K562 (cell line): ENCODE data around the gene HNRNPLL. TPM values are rescaled to one million over a fixed set of nuclear protein-coding genes. Genes with fewer than 3 reads are reported as not detected.

ENCODE experiments used
- BRD9 ChIP-seq: fragments of 450-650 bp; IDR thresholded peaks from 2 replicates; pipeline ENCODE4 v1.6.1; 2018; ENCODE audit warnings: low read depth; ENCODE audit not compliant: partially characterized antibody
- SMC3 ChIP-seq: conservative IDR thresholded peaks from 2 replicates; pipeline ENCODE4 v1.6.1; 2011; ENCODE audit warnings: low read depth, low read length, improper control_type of control experiment; ENCODE audit not compliant: insufficient read depth
- SRSF3 ChIP-seq: fragments of 200-400 bp; formaldehyde crosslinking; IDR thresholded peaks from 2 replicates; pipeline ENCODE4 v1.6.1; 2016; ENCODE audit warnings: mild to moderate bottlenecking, low read length, moderate library complexity; ENCODE audit not compliant: insufficient read depth
- TAL1 ChIP-seq: fragments of 450-650 bp; IDR thresholded peaks from 2 replicates; pipeline ENCODE4 v1.6.1; 2016; ENCODE audit warnings: mild to moderate bottlenecking
- ZNF146 ChIP-seq: IDR thresholded peaks from one replicate; pipeline ENCODE4 v1.6.1; 2018; ENCODE audit warnings: missing compliant biosample characterization; ENCODE audit not compliant: unreplicated experiment
- polyA plus RNA-seq, 8 experiments: library from polyadenylated mRNA; depleted of rRNA in 4 of 8; stranded (reverse) in 5 of 8; unstranded in 3 of 8; fragments of >200 nt; fragmentation: Nextera tagmentation in 2 of 8; fragmentation: Illumina TruSeq in 1 of 8; extraction: Ambion mirVana in 2 of 8; extraction: Trizol in 1 of 8; gene quantifications; 2 replicates each; pipeline versions ENCODE4 v1.2.1 to v1.2.3, GENCODE V29; 2011 to 2014; ENCODE audit warnings: inconsistent platforms in 1 of 8, missing spikeins in 1 of 8
- total RNA-seq, 7 experiments: library from RNA; depleted of rRNA in 6 of 7; stranded (reverse); fragments of >200 nt in 6 of 7; fragmentation: Illumina TruSeq in 2 of 7; extraction: Trizol in 2 of 7; gene quantifications; 2 replicates each; pipeline versions ENCODE4 v1.2.1 to v1.2.3, GENCODE V29; 2011 to 2021; ENCODE audit warnings: low replicate concordance in 1 of 7
- TF ChIP-seq, protein P1 (sequence below): fragments of 450-650 bp; IDR thresholded peaks from 2 replicates; pipeline ENCODE4 v1.6.1; 2016
- TF ChIP-seq, protein P2 (sequence below), 3 experiments: fragments of 200-800 bp in 1 of 3; fragments of 250-450 bp in 1 of 3; fragments of 450-650 bp in 1 of 3; sonication (Bioruptor Pico) in 1 of 3; sonication (Bioruptor generic) in 1 of 3; formaldehyde crosslinking in 1 of 3; IDR thresholded peaks; 2 replicates each; pipeline versions ENCODE4 v1.6.1 to v1.8.0; 2016 to 2022; ENCODE audit warnings: mild to moderate bottlenecking in 2 of 3, missing genetic modification characterization in 2 of 3, missing compliant biosample characterization in 1 of 3, moderate library complexity in 1 of 3

Gene HNRNPLL
- total and polyA plus RNA-seq, 9 of the 15 experiments (the other 6 are each of a cell fraction or from before 2014, with no cell fraction given), result 19.8 to 135 (median 57.8) TPM

DNA sequence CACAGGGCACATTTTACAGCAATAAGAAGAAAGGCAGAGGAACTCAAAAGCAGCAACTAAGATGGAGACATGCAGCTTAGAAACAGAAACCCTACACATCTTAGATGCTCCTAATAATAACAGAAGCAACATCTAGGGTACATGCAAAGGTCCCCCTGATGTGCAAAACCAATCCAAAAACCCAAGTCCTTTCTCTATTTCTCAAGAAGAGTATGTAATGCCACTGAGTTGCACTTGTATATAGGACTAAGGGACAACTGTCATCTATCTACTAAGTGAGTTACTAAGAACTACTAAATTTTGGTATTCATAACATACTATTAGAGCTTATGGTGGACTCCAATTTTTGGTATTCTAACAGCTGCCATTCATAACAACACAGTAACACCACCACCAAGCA, 28.4 kb downstream of the HNRNPLL start (continued):
- TF ChIP-seq BRD9 (no peak), SRSF3 (no peak), TAL1 (no peak), ZNF146 (CRISPR knock-in tag) (no peak), SMC3 (no peak)
- TF ChIP-seq, protein P1, sequence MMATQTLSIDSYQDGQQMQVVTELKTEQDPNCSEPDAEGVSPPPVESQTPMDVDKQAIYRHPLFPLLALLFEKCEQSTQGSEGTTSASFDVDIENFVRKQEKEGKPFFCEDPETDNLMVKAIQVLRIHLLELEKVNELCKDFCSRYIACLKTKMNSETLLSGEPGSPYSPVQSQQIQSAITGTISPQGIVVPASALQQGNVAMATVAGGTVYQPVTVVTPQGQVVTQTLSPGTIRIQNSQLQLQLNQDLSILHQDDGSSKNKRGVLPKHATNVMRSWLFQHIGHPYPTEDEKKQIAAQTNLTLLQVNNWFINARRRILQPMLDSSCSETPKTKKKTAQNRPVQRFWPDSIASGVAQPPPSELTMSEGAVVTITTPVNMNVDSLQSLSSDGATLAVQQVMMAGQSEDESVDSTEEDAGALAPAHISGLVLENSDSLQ, result no peak
- TF ChIP-seq, protein P2, sequence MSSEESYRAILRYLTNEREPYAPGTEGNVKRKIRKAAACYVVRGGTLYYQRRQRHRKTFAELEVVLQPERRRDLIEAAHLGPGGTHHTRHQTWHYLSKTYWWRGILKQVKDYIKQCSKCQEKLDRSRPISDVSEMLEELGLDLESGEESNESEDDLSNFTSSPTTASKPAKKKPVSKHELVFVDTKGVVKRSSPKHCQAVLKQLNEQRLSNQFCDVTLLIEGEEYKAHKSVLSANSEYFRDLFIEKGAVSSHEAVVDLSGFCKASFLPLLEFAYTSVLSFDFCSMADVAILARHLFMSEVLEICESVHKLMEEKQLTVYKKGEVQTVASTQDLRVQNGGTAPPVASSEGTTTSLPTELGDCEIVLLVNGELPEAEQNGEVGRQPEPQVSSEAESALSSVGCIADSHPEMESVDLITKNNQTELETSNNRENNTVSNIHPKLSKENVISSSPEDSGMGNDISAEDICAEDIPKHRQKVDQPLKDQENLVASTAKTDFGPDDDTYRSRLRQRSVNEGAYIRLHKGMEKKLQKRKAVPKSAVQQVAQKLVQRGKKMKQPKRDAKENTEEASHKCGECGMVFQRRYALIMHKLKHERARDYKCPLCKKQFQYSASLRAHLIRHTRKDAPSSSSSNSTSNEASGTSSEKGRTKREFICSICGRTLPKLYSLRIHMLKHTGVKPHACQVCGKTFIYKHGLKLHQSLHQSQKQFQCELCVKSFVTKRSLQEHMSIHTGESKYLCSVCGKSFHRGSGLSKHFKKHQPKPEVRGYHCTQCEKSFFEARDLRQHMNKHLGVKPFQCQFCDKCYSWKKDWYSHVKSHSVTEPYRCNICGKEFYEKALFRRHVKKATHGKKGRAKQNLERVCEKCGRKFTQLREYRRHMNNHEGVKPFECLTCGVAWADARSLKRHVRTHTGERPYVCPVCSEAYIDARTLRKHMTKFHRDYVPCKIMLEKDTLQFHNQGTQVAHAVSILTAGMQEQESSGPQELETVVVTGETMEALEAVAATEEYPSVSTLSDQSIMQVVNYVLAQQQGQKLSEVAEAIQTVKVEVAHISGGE (CRISPR knock-in tag; IDR thresholded peaks at IDR 0.05), result no peak
